GM18498 (cell line): ENCODE data around the gene TNS3.
"Not testable (repeated sequence)": the region's sequence is repeated elsewhere in the genome, so short reads cannot be mapped to it uniquely, and the experiment has no call there.

Experiments
- ATAC-seq: cut with Tn5 transposase; IDR thresholded peaks from one replicate; pipeline ENCODE4 v1.9.1; 2021; ENCODE audit warnings: mild to moderate bottlenecking, moderate library complexity; ENCODE audit not compliant: unreplicated experiment

Gene TNS3

GRCh38 chr7:47273974-47274766, 307.7 kb downstream of the TNS3 start:
- no peak for ATAC-seq

GRCh38 chr7:47273088-47273487, 308.8 kb downstream of the TNS3 start:
- ATAC-seq = no peak

GRCh38 chr7:47271749-47272148, 310.2 kb downstream of the TNS3 start:
- no peak for ATAC-seq

DNA sequence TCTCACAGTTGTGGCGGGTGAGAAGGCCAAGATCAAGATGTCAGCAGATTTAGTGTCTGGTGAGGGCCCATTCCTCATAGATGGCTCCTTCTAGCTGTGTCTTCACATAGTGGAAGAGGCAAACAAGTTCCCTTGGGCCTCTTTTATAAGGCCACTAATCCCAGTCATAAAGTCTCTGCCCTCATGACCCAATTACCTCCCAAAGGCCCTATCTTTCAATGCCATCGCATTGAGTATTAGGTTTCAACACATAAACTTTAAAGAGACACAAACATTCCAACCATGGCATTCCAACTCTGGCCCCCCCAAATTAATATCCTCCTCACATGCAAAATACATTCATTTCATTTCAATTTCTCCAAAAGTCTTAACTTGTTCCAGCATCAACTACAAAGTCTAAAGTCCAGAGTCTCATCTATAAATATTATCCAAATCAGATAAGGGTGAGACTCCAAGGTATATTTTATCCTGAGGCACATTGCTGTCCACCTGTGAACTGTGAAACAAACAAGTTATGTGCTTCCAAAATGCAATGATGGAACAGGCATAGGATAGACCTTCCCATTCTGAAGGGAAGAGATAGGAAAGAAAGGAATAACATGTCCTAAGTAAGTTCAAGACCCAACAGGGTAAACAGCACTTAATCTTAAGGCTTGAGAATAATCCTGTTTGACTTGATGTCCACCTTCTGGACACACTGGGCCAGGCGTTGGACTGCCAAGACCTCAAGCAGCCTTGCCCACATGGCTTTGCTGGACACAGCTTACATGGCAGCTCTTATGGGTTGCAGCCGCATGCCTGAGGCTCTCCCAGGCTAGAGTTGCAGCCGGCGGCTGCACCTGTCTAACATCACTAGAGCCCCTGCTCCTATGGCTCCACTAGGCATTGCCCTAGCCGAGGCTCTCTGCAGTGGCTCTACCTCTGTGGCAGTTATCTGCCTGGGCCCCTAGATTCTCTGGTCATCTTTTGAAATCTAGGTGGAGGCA, 312.8 kb downstream of the TNS3 start:
- no peak for ATAC-seq

- ATAC-seq = no peak
Observed at GRCh38 chr7:47267346-47267745, 314.6 kb downstream of the TNS3 start.

DNA sequence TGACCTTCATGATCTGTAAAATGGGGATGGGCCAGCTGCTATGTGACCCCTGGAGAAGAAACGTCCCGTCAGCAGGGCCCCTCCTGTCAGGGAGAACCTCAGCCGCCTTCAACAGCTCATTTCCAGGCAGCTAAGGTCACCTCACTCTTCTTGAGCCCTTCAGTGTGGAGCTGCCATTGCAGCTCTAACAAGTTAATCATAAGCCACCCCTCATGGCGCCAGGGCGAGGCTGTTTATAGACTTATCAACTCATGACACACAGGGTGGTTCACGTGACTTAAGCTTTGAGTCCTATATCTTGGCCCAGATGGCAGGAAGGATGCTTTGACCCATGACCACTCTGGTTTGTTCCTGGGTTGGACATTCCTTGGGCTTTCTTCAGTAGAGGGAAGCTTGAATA, 315.1 kb downstream of the TNS3 start:
- ATAC-seq = no peak

GRCh38 chr7:47266131-47266706, 315.7 kb downstream of the TNS3 start:
- peak; percentile 88 for ATAC-seq

- no peak for ATAC-seq
Observed at GRCh38 chr7:47265621-47266020, 316.3 kb downstream of the TNS3 start.

GRCh38 chr7:47264021-47264651, 317.8 kb downstream of the TNS3 start:
- ATAC-seq = no peak

DNA sequence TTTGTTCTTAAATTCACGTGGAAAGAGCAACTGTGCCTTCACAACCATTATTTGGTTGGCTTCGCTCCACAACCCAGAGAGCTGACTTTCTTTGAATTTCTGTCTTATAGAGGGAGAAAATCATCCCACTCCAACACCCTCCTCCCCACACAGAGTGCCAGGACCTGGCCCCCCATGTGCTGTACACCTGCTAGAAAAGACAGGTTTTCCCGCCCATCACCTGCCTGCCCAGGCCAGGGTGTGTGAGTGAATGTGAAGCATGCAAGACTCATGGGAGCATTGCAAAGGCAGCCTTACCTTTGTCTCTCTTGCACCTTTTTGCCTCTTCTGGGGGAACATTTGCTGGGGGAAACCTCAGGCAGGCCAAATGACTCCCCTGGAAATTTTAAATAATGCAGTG, 319.0 kb downstream of the TNS3 start:
- no peak for ATAC-seq

GRCh38 chr7:47262160-47262559, 319.8 kb downstream of the TNS3 start:
- not testable (repeated sequence) for ATAC-seq

DNA sequence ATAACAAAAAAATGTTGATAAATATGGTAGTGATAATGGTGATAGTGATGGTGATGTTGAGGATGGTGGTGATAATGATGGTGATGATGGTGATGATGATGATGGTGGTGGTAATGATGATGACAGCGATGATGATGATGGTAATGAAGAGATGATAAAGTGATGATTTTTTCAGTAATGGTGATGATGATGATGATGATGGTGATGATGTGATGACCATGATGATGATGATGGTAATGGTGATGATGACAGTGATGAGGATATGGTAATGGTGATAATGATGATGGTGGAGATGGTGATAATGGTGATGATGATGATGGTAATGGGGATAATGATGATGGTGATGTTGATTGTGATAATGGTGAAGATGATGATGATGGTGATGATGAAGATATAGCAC, 321.6 kb downstream of the TNS3 start:
- ATAC-seq = no peak

GRCh38 chr7:47259682-47260081, 322.2 kb downstream of the TNS3 start:
- no peak for ATAC-seq

DNA sequence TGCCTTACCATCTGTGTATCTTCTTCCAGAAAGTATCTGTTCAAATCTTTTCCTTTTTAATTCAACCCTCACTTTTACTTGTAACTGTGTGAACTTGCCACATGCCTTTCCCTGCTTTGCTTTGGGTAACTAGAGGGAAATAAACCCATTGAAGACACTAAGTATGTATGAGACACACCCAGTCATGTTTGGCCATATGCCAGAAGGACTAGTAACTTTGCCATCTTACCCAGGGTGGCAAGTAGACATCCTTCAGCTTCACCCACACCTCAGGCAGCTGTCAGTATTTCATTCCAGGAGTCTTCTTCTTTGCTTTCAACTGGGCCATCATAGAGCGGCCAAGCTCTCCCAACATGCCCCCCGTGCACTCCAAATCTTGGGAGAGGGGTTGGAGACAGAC, 323.1 kb downstream of the TNS3 start:
- no peak for ATAC-seq

GRCh38 chr7:47256016-47256415, 325.9 kb downstream of the TNS3 start:
- no peak for ATAC-seq

- ATAC-seq = no peak
Observed at GRCh38 chr7:47255441-47255840, 326.5 kb downstream of the TNS3 start.

DNA sequence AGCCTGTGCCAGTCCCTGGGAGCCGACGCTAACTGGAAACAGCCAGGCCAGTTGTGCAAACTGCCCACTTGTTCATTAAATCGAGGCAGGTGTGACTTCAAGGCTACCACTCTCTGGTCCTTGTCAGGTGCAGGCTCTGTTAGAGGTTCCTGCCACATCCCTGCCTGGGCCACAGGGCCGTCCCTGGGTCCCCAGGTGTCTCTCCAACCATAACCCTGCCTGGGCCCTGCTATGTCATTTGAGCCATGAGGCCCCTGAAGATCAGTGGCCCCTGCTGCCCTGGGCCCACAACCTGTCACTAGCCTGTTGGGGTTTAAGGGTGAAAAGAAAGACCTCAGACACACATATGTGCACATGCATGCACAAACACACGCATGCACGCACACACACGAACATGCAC, 326.9 kb downstream of the TNS3 start:
- no peak for ATAC-seq

DNA sequence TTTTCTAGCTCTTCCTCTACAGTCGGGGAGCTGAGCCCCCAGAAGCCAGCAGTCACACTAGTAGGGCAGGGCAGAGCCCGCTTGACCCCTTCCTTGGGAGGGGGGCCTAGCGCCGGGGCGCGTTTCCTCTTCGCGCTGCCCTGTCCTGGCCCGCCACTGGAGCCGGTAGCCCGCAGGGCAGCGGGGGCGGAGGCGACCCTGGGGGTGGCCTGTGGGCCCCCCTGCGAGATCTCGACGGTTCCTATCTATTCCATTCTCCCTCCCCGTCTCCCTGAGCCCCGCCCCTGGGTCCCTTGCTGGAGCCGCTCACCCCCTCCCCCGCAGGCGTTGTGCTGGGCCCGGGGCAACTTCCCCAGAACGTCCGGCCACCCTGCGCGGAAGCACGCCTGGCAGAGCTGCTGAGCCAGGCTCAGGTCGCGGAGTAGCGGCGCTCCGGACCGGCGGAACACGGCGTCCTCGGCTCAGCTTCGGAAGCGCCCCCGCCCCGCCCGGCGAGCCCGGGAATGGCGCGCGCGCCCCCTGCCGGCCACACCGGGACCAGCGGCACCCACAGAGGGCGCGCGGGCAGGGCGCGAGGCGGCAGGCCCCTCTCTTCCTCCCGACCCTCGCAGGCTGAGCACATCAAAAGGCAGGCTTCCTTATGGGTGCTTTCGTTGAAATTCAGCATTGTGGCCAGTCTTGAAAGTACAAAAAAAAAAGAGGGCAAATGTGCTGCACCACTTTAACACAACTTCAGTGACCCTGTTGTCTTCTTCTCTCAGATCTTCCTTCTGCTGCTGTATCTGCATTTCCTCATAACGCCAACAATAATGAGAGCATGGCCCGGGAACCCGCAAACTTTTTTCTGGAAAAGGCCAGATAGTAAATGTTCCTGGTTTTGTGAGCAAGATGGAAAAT, 327.6 kb downstream of the TNS3 start:
- peak; percentile 93 for ATAC-seq

GRCh38 chr7:47253650-47254080, 328.2 kb downstream of the TNS3 start:
- peak; percentile 35 for ATAC-seq

DNA sequence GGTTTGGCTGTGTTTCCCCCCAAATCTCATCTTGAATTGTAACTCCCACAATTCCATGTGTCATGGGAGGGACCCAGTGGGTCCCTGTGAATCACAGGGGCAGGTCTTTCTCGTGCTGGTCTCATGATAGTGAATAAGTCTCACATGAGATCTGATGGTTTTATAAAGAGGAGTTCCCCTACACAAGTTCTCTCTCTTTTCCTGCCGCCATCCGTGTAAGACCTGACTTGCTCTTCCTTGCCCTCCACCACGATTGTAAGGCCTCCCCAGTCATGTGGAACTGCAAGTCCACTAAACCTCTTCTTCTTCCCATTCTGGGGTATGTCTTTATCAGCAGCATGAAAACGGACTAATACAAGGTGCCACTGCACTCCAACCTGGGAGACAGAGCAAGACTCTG, 329.2 kb downstream of the TNS3 start:
- ATAC-seq = no peak
